HG02623 (cell line): Measurements from ENCODE around the gene PROZ.
"Not testable (repeated sequence)": the region's sequence is repeated elsewhere in the genome, so short reads cannot be mapped to it uniquely, and the experiment has no call there.

Experiments
- ATAC-seq: cut with Tn5 transposase; IDR thresholded peaks from one replicate; pipeline ENCODE4 v1.9.1; 2021; ENCODE audit warnings: moderate library complexity; ENCODE audit not compliant: unreplicated experiment

The PROZ gene, protein sequence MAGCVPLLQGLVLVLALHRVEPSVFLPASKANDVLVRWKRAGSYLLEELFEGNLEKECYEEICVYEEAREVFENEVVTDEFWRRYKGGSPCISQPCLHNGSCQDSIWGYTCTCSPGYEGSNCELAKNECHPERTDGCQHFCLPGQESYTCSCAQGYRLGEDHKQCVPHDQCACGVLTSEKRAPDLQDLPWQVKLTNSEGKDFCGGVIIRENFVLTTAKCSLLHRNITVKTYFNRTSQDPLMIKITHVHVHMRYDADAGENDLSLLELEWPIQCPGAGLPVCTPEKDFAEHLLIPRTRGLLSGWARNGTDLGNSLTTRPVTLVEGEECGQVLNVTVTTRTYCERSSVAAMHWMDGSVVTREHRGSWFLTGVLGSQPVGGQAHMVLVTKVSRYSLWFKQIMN

DNA sequence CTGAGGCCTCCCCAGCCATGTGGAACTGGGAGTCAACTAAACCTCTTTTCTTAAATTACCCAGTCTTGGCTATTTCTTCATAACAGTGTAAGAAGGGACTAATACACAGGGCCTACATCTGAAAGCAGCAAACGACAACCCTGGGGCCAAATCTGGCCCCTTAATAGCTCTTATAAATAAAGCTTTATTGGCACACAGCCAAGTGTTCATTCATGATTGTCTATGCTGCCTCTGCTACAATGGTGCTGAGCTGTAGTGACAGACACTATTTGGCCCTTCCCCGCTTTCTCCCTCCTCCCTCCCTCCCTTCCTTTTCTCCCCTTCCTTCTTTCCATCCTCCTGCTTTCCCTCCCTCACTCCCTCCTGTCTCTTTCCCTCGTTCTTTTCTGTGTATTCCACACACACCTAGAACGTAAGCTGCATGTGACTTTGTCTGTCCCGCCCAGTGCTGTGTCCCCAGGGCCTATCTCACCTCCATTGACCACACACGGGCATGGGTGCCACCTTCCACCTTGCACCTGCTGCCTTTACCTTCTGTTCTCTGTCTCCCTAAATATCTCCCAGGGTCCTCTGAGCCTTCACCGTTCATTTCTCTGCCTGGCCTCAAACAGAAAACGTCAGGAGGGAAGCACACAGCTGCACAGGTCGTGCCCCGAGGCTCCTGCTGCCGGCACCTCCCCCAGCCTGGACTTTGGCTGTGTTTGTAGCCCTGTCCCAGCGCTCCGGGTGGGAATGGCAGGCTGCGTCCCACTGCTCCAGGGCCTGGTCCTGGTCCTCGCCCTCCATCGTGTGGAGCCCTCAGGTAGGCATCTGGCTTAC, at the start of gene PROZ:
TSS of gene PROZ (plus strand) at position 720 of the 819 bp plus-strand sequence. CDS start at position 733, 13 bp downstream.
- ATAC-seq: no peak

- ATAC-seq: no peak
Measured at GRCh38 chr13:113109151-113110047, 49.0 kb upstream of the PROZ start.

GRCh38 chr13:113110048-113110851, 48.2 kb upstream of the PROZ start:
- ATAC-seq: no peak

- no peak for ATAC-seq
Measured at GRCh38 chr13:113110852-113111315, 47.6 kb upstream of the PROZ start.

GRCh38 chr13:113111821-113112220, 46.6 kb upstream of the PROZ start:
- not testable (repeated sequence) for ATAC-seq

DNA sequence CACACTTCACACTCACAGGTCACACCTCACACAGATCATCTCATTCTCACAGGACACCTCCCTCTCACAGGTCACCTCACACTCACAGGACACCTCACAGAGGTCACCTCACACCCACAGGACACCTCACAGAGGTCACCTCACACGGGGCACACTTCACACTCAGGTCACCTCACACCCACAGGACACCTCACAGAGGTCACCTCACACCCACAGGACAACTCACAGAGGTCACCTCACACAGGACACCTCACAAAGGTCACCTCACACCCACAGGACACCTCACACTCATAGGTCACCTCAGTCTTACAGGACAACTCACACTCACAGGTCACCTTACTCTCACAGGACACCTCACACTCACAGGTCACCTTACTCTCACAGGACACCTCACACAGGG, 46.0 kb upstream of the PROZ start:
- not testable (repeated sequence) for ATAC-seq

GRCh38 chr13:113112893-113113845, 45.3 kb upstream of the PROZ start:
- ATAC-seq: no peak

- no peak for ATAC-seq
Measured at GRCh38 chr13:113113846-113114271, 44.6 kb upstream of the PROZ start.

- no peak for ATAC-seq
Measured at GRCh38 chr13:113114511-113115362, 43.7 kb upstream of the PROZ start.

DNA sequence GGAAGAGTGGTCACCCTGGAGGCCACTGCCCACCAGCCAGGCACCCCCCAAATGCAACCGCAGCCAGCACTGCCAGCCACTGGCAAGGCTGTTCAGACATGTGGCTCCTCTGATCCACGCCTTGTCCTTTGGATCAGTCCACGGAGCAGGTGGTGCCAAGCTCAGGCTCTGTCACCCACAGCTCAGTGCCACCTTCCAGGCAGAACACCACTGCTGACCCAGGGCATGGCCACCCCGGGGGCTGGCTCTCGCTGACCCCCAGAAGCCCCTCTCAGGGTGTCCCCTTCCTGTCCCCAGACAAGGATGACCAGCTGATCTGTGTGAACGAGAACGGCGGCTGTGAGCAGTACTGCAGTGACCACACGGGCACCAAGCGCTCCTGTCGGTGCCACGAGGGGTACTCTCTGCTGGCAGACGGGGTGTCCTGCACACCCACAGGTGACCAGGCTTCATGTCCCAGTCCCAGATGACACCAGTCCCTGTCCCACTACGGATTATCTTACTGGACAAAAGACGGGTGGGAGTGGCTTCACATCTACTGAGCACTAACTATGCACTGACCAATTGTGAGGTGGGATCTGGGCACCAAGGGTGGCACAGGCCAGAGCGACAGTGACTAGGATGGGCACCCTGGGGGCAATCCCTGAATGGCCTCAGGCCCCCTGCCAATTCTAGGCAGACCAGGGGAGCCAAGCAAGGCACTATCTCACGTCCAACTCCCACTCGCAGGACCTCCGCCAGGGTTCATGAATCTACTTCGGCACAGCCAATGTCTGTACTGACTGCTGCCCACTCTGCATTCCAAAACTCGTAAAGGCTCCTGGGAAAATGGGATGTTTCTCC, 42.9 kb upstream of the PROZ start:
- ATAC-seq: no peak

DNA sequence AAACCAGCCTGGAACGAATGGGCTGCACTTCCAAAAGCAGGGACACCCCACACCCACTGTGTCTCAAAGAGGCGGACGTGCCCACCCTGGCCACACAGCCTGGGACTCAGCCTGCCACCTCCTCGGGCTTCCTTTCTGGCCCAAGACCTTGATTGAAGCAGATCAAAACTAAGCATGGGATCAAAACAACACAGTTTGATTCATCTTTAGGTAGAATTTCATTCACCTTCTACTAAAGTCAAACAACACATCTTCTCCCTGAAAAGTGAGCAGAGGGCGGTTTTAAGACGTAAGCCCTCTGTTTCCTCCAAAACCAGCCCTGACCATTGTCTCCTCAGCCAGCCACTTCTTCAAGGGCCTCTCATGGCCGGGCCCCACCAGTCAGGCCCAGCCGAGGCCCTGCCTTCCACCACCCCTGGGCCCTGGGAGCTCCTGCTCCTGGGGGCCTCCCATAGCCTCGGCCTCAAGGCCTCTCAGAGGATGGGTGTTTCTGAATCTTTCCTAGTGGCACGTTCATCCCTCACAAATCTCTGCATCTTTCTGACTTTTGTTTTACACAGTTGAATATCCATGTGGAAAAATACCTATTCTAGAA, 42.1 kb upstream of the PROZ start:
- no peak for ATAC-seq

DNA sequence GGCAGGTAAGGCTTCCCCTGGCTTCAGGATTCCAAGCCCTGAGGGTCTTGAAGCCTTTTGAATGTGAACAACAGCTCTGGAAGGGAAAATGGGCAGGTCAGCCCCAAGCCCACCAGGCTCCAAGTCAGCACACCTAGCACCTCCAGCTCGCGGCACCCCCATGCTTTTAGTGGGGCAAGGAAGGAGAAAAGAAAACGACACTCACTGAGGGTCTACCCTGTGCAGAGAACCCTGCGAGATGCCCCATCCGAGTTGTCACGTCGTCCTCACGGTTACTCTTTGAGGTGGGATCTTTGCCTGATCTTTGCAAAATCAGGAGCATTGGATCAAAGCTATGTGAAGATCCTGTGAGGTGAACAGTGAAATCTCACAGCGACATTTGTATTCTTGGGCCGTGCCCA, 41.6 kb upstream of the PROZ start:
- ATAC-seq: no peak

GRCh38 chr13:113117335-113117872, 41.0 kb upstream of the PROZ start:
- no peak for ATAC-seq

GRCh38 chr13:113117911-113118260, 40.6 kb upstream of the PROZ start:
- ATAC-seq: no peak

- no peak for ATAC-seq
Measured at GRCh38 chr13:113118261-113119021, 40.0 kb upstream of the PROZ start.
